CD4-positive, CD25-positive, alpha-beta regulatory T cell (primary cell): Measurements from ENCODE around the gene SAMD4A. TPM values are rescaled to one million over a fixed set of nuclear protein-coding genes. Genes with fewer than 3 reads are reported as not detected.

Source experiments
- ATAC-seq, 2 donors: fragments of 150-1000 bp; cut with Tn5 transposase; one replicate each; pipeline ENCODE4 v1.10.0; 2021; ENCODE audit warnings: low read depth in 2 of 2, moderate number of reproducible peaks in 2 of 2, moderate library complexity in 1 of 2
- DNase-seq, 3 donors: peaks; one replicate each; pipeline versions ENCODE4 v3.0.0 to v3.0.0-alpha.2; 2012 to 2022; ENCODE audit warnings: mixed read lengths in 1 of 3
- H3K27ac ChIP-seq: one replicate; pipeline ENCODE4 v1.7.0; 2013; ENCODE audit warnings: mild to moderate bottlenecking, low read length; ENCODE audit not compliant: insufficient read depth, poor library complexity, severe bottlenecking
- H3K27me3 ChIP-seq: one replicate; pipeline ENCODE4 v1.7.0; 2013; ENCODE audit warnings: low read length; ENCODE audit not compliant: control insufficient read depth, insufficient read depth
- H3K36me3 ChIP-seq: one replicate; pipeline ENCODE4 v1.7.0; 2013; ENCODE audit warnings: mild to moderate bottlenecking, low read length, moderate library complexity; ENCODE audit not compliant: control insufficient read depth, insufficient read depth
- H3K4me1 ChIP-seq: 2 replicates; pipeline ENCODE4 v1.7.0; 2013; ENCODE audit warnings: mild to moderate bottlenecking, low read length; ENCODE audit not compliant: insufficient read depth, control insufficient read depth, poor library complexity, severe bottlenecking
- H3K4me3 ChIP-seq: one replicate; pipeline ENCODE4 v1.7.0; 2013; ENCODE audit warnings: low read depth, mild to moderate bottlenecking, low read length, moderate library complexity
- H3K9me3 ChIP-seq, 2 experiments: 1 replicate in 1 of 2; 2 replicates in 1 of 2; pipeline ENCODE4 v1.7.0; 2013; ENCODE audit warnings: low read length in 2 of 2, mild to moderate bottlenecking in 1 of 2, moderate library complexity in 1 of 2; ENCODE audit not compliant: control insufficient read depth in 2 of 2
- H3K27ac Mint-ChIP-seq, 3 donors: one replicate each; pipeline ENCODE4 v1.8.0; 2020 to 2022; ENCODE audit warnings: mild to moderate bottlenecking in 3 of 3, mixed read lengths in 3 of 3, moderate library complexity in 2 of 3
- H3K27me3 Mint-ChIP-seq: one replicate; pipeline ENCODE4 v1.8.0; 2022; ENCODE audit warnings: mild to moderate bottlenecking, mixed read lengths
- H3K36me3 Mint-ChIP-seq: one replicate; pipeline ENCODE4 v1.8.0; 2020; ENCODE audit warnings: mixed read lengths
- H3K4me1 Mint-ChIP-seq, 4 donors: one replicate each; pipeline ENCODE4 v1.8.0; 2020 to 2022; ENCODE audit warnings: mixed read lengths in 4 of 4, mild to moderate bottlenecking in 1 of 4
- H3K4me3 Mint-ChIP-seq, 4 donors: one replicate each; pipeline ENCODE4 v1.8.0; 2020 to 2022; ENCODE audit warnings: mild to moderate bottlenecking in 4 of 4, mixed read lengths in 4 of 4, moderate library complexity in 3 of 4
- H3K9me3 Mint-ChIP-seq, 7 donors: one replicate each; pipeline ENCODE4 v1.8.0; 2020 to 2022; ENCODE audit warnings: mixed read lengths in 7 of 7, mild to moderate bottlenecking in 3 of 7, moderate library complexity in 2 of 7
- polyA plus RNA-seq, 4 donors: library from polyadenylated mRNA; unstranded; fragments of 300-500 nt; fragmentation: Illumina TruSeq; gene quantifications; one replicate each; pipeline ENCODE4 v1.2.3, GENCODE V29; 2021
- total RNA-seq: library from RNA; stranded (reverse); gene quantifications from one replicate; pipeline ENCODE4 v1.2.3, GENCODE V29; 2022

Gene SAMD4A
- total and polyA plus RNA-seq, 5 donors from 2014 or later, result 0.05 to 7.9 (median 0.13) TPM; not detected in 1

DNA sequence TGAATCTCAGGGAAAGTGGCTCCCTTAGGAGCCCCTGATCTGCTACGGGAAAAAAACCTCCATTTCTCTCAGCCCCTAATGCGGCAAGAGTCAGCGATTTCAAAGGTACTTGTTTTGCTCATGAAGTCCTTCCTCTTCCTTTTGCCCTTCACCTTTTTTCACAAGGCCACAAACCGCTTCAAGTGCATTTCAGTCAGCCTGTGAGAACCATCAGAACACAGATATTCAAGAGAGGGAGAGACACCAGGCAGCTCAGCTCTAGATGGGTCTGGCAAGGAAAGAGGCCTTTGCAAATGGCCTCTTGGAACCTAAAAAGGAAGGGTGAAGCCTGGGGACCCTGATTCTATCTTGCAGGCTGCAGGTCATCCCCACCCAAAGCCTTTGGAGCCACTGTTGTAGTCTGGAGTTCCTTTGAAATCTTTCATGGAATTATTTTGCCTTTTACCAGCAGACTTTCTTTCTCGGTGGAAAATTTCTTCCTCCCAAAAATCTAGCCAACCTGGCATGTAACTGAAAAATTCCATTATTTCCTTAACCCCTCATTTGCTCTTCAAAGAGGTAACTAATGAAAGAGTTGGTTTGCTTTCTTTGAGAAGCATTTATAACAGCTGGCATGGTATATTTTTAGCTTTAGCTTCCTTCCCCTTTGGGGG is 145.0 kb downstream of the SAMD4A start:
- peak in 1 of 3 donors; percentile 73 for DNase-seq
- H3K4me3 Mint-ChIP-seq, result peak overlapping the region in 2 of 4 donors; percentile 25 to 36
- peaks cover 9% of the 10 kb centered on the region for H3K27me3 Mint-ChIP-seq
- Histone ChIP-seq H3K4me3 (peak overlapping the region; percentile 51), H3K9me3 (no peaks in the 10 kb centered on the region), H3K27me3 (no peaks in the 10 kb centered on the region), H3K4me1 (peaks cover 13% of the 10 kb centered on the region), H3K36me3 (no peaks in the 10 kb centered on the region), H3K27ac (no peak overlapping the region)
- peak overlapping the region in 2 of 3 donors; percentile 63 to 78 for H3K27ac Mint-ChIP-seq
- peaks cover 6% of the 10 kb centered on the region for H3K36me3 Mint-ChIP-seq
- peaks cover 0 to 28% (median 11%) of the 10 kb centered on the region in 4 donors for H3K4me1 Mint-ChIP-seq
- no peaks in the 10 kb centered on the region for H3K9me3 Mint-ChIP-seq
- no peak for ATAC-seq

DNA sequence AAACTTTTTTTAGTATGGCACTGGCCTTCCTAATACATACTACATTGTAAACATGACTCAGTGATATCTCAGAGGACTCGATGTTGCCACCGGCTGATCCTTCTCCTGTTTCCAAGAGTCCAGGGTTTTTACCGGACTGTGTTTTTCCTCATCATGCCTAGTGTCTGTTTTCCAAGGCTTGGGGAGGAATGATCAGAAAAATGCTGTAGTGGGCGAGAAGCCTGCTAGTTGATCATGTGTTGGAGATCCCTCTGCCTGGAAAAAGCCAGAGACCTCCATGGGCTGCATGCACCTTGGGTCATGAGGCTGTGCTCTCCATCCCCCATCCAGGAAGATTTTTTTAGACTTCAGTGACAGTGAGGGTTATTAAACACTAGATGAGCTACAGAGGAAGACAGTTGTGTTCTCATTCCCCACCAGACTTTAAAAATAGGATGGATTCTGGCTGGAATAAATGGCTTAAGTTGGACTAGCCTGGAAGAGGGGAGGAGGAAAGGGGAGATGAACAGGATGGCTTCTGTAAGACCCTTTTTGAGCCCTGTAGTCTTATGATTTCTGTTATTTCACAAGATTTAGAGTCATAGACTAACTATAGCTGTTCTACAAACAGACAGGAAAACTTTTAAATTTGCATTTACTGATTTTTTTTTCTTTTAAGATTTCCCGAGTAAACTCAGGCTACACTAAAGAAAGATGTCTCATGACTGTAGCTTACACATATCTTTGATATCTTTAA is 145.7 kb downstream of the SAMD4A start:
- Mint-ChIP-seq H3K27me3 (peaks cover 9% of the 10 kb centered on the region), H3K36me3 (peaks cover 6% of the 10 kb centered on the region), H3K4me3 (peak overlapping the region in 2 of 4 donors; percentile 4 to 15), H3K4me1 (peaks cover 0 to 28% (median 11%) of the 10 kb centered on the region in 4 donors), H3K9me3 (no peaks in the 10 kb centered on the region), H3K27ac (peak overlapping the region in 2 of 3 donors; percentile 53 to 78)
- peak overlapping the region; percentile 51 for H3K4me3 ChIP-seq
- ATAC-seq (no peak), DNase-seq (no peak)
- H3K27me3 ChIP-seq, result no peaks in the 10 kb centered on the region
- no peak overlapping the region for H3K27ac ChIP-seq
- H3K36me3 ChIP-seq, result no peaks in the 10 kb centered on the region
- no peaks in the 10 kb centered on the region for H3K9me3 ChIP-seq
- H3K4me1 ChIP-seq, result peaks cover 13% of the 10 kb centered on the region

DNA sequence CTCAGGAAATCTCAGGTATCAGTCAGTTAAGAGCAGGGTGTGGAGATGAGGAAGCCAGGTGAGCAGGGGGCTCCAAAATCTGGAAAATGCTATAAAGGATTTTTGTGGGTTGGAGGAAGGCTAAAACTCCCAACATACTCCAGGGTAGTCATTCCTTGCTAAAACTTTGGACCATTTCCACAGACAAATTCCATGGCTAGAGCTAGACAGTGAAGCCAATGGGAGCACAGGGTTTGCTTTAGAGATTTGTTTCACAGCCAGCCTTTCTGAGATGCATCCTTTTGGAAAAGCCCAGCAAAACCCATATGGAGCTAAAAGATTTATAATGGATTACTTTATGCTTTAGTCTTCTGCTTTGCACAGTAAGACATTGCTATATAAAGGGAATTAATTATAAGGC is 146.5 kb downstream of the SAMD4A start:
- H3K4me1 Mint-ChIP-seq, result peaks cover 0 to 28% (median 11%) of the 10 kb centered on the region in 4 donors
- H3K27ac Mint-ChIP-seq, result no peak overlapping the region
- ATAC-seq, result no peak

DNA sequence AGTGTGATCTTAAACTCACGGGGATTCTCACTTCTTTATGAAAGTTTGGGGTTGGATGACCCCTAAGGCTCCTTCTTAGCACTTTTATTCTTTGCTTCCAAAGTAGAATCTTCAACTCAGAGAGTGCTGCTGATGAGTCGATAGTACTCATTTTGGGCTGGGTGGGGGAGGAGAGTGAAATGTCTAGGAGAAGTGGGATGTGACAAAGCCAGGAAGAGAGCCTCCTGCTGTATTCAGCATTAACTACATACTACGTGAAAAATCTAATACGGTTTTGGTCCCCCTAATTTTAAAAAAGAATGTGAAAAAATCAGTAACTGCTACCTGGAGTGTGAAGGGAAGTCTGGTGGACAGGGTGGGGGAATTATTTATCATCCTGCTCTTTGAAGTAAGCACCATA is 148.3 kb downstream of the SAMD4A start:
- peaks cover 15% of the 10 kb centered on the region for H3K27me3 Mint-ChIP-seq
- Histone ChIP-seq H3K4me1 (peaks cover 11% of the 10 kb centered on the region), H3K27ac (no peak overlapping the region), H3K36me3 (no peaks in the 10 kb centered on the region), H3K9me3 (no peaks in the 10 kb centered on the region), H3K4me3 (no peak overlapping the region), H3K27me3 (no peaks in the 10 kb centered on the region)
- H3K36me3 Mint-ChIP-seq, result peaks cover 6% of the 10 kb centered on the region
- no peak for ATAC-seq
- no peak overlapping the region for H3K4me3 Mint-ChIP-seq
- H3K9me3 Mint-ChIP-seq, result peaks cover 0 to 3% (median 0%) of the 10 kb centered on the region in 7 donors
- no peak overlapping the region for H3K27ac Mint-ChIP-seq
- no peak for DNase-seq
- peaks cover 0 to 21% (median 9%) of the 10 kb centered on the region in 4 donors for H3K4me1 Mint-ChIP-seq

More for the DNA sequence above, 146.5 kb downstream of the SAMD4A start:
- Mint-ChIP-seq H3K27me3 (peaks cover 9% of the 10 kb centered on the region), H3K9me3 (no peaks in the 10 kb centered on the region), H3K4me3 (peak overlapping the region in 1 of 4 donors; percentile 23), H3K36me3 (peaks cover 6% of the 10 kb centered on the region)
- no peak overlapping the region for H3K4me3 ChIP-seq
- H3K4me1 ChIP-seq, result peaks cover 13% of the 10 kb centered on the region
- H3K36me3 ChIP-seq, result no peaks in the 10 kb centered on the region
- no peaks in the 10 kb centered on the region for H3K9me3 ChIP-seq
- H3K27me3 ChIP-seq, result no peaks in the 10 kb centered on the region
- no peak overlapping the region for H3K27ac ChIP-seq
- DNase-seq, result no peak

DNA sequence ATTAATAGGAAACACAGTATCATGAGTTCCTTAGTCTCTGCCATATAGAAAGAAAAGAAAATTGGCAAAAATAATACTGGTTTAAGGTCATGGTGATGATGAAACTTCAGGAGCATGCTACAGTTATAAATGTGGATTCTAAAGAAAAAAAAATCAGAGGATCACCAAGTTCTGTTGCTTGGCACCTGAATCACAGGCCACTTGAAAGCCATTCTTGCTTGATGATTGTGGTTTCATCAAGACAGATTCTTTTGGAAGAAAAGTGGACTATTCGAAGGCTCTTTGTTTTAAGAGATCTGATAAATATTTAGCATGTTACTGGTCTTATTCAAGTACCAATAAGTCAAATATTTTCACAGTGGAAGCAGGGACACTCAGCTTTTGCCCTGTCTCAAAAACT is 148.9 kb downstream of the SAMD4A start:
- H3K27me3 Mint-ChIP-seq, result peaks cover 17% of the 10 kb centered on the region
- Histone ChIP-seq H3K9me3 (no peaks in the 10 kb centered on the region), H3K27me3 (no peaks in the 10 kb centered on the region), H3K4me1 (peaks cover 11% of the 10 kb centered on the region), H3K27ac (no peak overlapping the region), H3K36me3 (no peaks in the 10 kb centered on the region), H3K4me3 (no peak overlapping the region)
- ATAC-seq (no peak), DNase-seq (no peak)
- H3K9me3 Mint-ChIP-seq, result peaks cover 0 to 3% (median 0%) of the 10 kb centered on the region in 7 donors
- peaks cover 0 to 21% (median 9%) of the 10 kb centered on the region in 4 donors for H3K4me1 Mint-ChIP-seq
- no peak overlapping the region for H3K27ac Mint-ChIP-seq
- no peak overlapping the region for H3K4me3 Mint-ChIP-seq
- peaks cover 6% of the 10 kb centered on the region for H3K36me3 Mint-ChIP-seq

DNA sequence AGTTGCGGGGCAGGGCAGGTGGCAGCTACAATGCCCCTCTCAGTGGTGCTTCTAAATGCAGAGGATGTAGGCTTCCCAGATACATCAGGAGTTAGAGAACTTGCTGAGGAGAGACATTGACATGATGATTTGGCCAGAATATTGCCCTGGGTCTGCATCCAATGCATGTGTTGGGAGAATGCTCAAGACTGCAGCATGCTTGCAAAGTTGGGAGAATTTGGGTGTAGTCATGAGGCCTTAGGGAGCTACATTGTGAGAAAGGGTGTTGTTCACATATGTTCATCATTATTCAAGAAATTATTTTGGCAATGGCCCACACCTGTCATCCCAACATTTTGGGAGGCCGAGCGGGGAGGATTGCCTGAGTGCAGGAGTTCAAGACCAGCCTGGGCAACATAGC is 149.9 kb downstream of the SAMD4A start:
- Mint-ChIP-seq H3K27me3 (peaks cover 17% of the 10 kb centered on the region), H3K4me3 (no peak overlapping the region)
- H3K27ac ChIP-seq, result no peak overlapping the region

DNA sequence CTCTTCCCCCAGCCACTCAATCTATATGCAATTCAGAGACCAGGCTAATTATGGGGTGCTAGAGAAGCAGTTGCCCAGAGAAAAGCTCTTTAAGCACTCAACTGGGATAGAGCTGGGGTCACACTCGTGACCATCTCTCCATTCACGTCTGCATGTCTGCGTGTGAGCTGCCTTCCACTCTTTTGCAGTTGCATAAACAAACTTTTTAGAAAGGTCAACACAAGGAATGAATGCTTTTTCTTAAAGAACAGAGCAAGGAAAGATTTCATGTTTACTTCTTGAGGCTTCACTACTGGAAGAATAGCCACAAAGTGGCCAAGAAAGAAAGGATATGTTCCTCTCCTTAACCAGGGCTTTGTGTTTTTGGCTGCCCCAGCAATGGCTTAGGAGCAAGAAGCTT is 151.1 kb downstream of the SAMD4A start:
- no peak for DNase-seq
- H3K27ac ChIP-seq, result no peak overlapping the region
- H3K4me1 Mint-ChIP-seq, result peaks cover 0 to 5% (median 2%) of the 10 kb centered on the region in 4 donors
- H3K36me3 ChIP-seq, result no peaks in the 10 kb centered on the region
- no peaks in the 10 kb centered on the region for H3K36me3 Mint-ChIP-seq
- peaks cover 0 to 3% (median 0%) of the 10 kb centered on the region in 7 donors for H3K9me3 Mint-ChIP-seq
- no peak overlapping the region for H3K27ac Mint-ChIP-seq
- H3K9me3 ChIP-seq, result no peaks in the 10 kb centered on the region
- H3K27me3 Mint-ChIP-seq, result peaks cover 17% of the 10 kb centered on the region
- no peak overlapping the region for H3K4me3 ChIP-seq
- ATAC-seq, result no peak
- peaks cover under 1% of the 10 kb centered on the region for H3K27me3 ChIP-seq
- H3K4me3 Mint-ChIP-seq, result no peak overlapping the region
- H3K4me1 ChIP-seq, result no peaks in the 10 kb centered on the region

More for the DNA sequence above, 149.9 kb downstream of the SAMD4A start:
- Mint-ChIP-seq H3K9me3 (peaks cover 0 to 3% (median 0%) of the 10 kb centered on the region in 7 donors), H3K4me1 (peaks cover 5 to 13% (median 5%) of the 10 kb centered on the region in 4 donors), H3K27ac (no peak overlapping the region), H3K36me3 (no peaks in the 10 kb centered on the region)
- Histone ChIP-seq H3K36me3 (no peaks in the 10 kb centered on the region), H3K4me1 (peaks cover 10% of the 10 kb centered on the region), H3K27me3 (no peaks in the 10 kb centered on the region), H3K4me3 (no peak overlapping the region), H3K9me3 (no peaks in the 10 kb centered on the region)
- no peak for ATAC-seq
- no peak for DNase-seq
